Forelimb muscle (tissue), 1 donor: ENCODE data around the gene DDI2. TPM values are rescaled to one million over a fixed set of nuclear protein-coding genes. Genes with fewer than 3 reads are reported as not detected.
"Not testable (repeated sequence)": the region's sequence is repeated elsewhere in the genome, so short reads cannot be mapped to it uniquely, and the experiment has no call there.

Experiments used
- DNase-seq: peaks from one replicate; pipeline ENCODE4 v3.0.0-alpha.2; 2013; ENCODE audit warnings: low read depth
- polyA plus RNA-seq: library from polyadenylated mRNA; unstranded; fragments of 120-200 nt; gene quantifications from one replicate; pipeline ENCODE4 v1.2.1, GENCODE V29; 2013; ENCODE audit not compliant: insufficient read length

Gene DDI2
- 21.0 TPM for polyA plus RNA-seq

GRCh38 chr1:15617173-15618076, at the start of gene DDI2:
Gene DDI2, plus strand, starts transcription at chr1:15617458. Its CDS starts 213 bp downstream, at chr1:15617671.
- DNase-seq: peak; percentile 92

- DNase-seq: no peak
These were observed 48.7 kb upstream of the DDI2 start for GRCh38 chr1:15568387-15569073.

- DNase-seq: no peak
These were observed 46.4 kb upstream of the DDI2 start for GRCh38 chr1:15570861-15571260.

- DNase-seq: no peak
These were observed 46.0 kb upstream of the DDI2 start for GRCh38 chr1:15571266-15571665.

- DNase-seq: no peak
These were observed 43.8 kb upstream of the DDI2 start for GRCh38 chr1:15573477-15573876.

- no peak for DNase-seq
These were observed 42.5 kb upstream of the DDI2 start for GRCh38 chr1:15574741-15575140.

- no peak for DNase-seq
These were observed 41.6 kb upstream of the DDI2 start for GRCh38 chr1:15575549-15576150.

- no peak for DNase-seq
These were observed 39.6 kb upstream of the DDI2 start for GRCh38 chr1:15577691-15578090.

- no peak for DNase-seq
These were observed 38.2 kb upstream of the DDI2 start for GRCh38 chr1:15578921-15579682.

- no peak for DNase-seq
These were observed 37.6 kb upstream of the DDI2 start for GRCh38 chr1:15579683-15580047.

- DNase-seq: no peak
These were observed 34.1 kb upstream of the DDI2 start for GRCh38 chr1:15583016-15583706.

- DNase-seq: no peak
These were observed 32.5 kb upstream of the DDI2 start, which contains the start of gene AGMAT for GRCh38 chr1:15584489-15585363. Gene AGMAT, minus strand, starts transcription at chr1:15585051. Its CDS starts 84 bp downstream, at chr1:15584967.

GRCh38 chr1:15592285-15592684, 25.0 kb upstream of the DDI2 start:
- DNase-seq: no peak

GRCh38 chr1:15595809-15596617, 21.2 kb upstream of the DDI2 start:
- DNase-seq: no peak

GRCh38 chr1:15598436-15598835, 18.8 kb upstream of the DDI2 start:
- no peak for DNase-seq

- DNase-seq: peak; percentile 96
These were observed 13.9 kb upstream of the DDI2 start for GRCh38 chr1:15603050-15603965.

- DNase-seq: not testable (repeated sequence)
These were observed 13.3 kb upstream of the DDI2 start for GRCh38 chr1:15603966-15604282.

- not testable (repeated sequence) for DNase-seq
These were observed 12.9 kb upstream of the DDI2 start for GRCh38 chr1:15604400-15604799.
